KMS-11 (cell line): ENCODE measurements around the gene IGF1.

ENCODE experiments used
- H2AFZ ChIP-seq: fragments of 200-600 bp; sonication (generic); 2 replicates; pipeline ENCODE4 v1.6.1; 2016; ENCODE audit warnings: antibody characterized with exemption, mixed run types, low read depth
- H3K27ac ChIP-seq: fragments of 200-600 bp; sonication (generic); 2 replicates; pipeline ENCODE4 v1.6.1; 2016; ENCODE audit warnings: mild to moderate bottlenecking, mixed run types
- H3K27me3 ChIP-seq: fragments of 200-600 bp; sonication (generic); 2 replicates; pipeline ENCODE4 v1.6.1; 2017; ENCODE audit warnings: mild to moderate bottlenecking, low read depth, mixed run types, moderate library complexity; ENCODE audit not compliant: insufficient read depth
- H3K36me3 ChIP-seq: fragments of 200-600 bp; sonication (generic); 2 replicates; pipeline ENCODE4 v1.6.1; 2017; ENCODE audit warnings: mild to moderate bottlenecking, mixed run types; ENCODE audit not compliant: insufficient read depth
- H3K4me1 ChIP-seq: fragments of 200-600 bp; sonication (generic); 2 replicates; pipeline ENCODE4 v1.6.1; 2016; ENCODE audit warnings: mild to moderate bottlenecking, low read depth, mixed run types; ENCODE audit not compliant: poor library complexity, severe bottlenecking
- H3K4me2 ChIP-seq: fragments of 200-600 bp; sonication (generic); 2 replicates; pipeline ENCODE4 v1.7.0; 2016; ENCODE audit warnings: mild to moderate bottlenecking, mixed run types
- H3K4me3 ChIP-seq: fragments of 200-600 bp; sonication (generic); IDR thresholded peaks from 2 replicates; pipeline ENCODE4 v1.6.1; 2017; ENCODE audit warnings: low read depth, low read length, mixed read lengths; ENCODE audit not compliant: insufficient read depth
- H3K79me2 ChIP-seq: fragments of 200-600 bp; sonication (generic); 2 replicates; pipeline ENCODE4 v1.6.1; 2016; ENCODE audit warnings: low read depth, mixed run types; ENCODE audit not compliant: insufficient read depth
- H3K9ac ChIP-seq: fragments of 200-600 bp; sonication (generic); 2 replicates; pipeline ENCODE4 v1.6.1; 2016; ENCODE audit warnings: mild to moderate bottlenecking, mixed run types
- H4K20me1 ChIP-seq: fragments of 200-600 bp; sonication (generic); 2 replicates; pipeline ENCODE4 v1.6.1; 2016; ENCODE audit warnings: mild to moderate bottlenecking, mixed run types; ENCODE audit not compliant: insufficient read depth
- TF ChIP-seq, protein P1 (sequence below): fragments of 200-600 bp; sonication (generic); conservative IDR thresholded peaks from 2 replicates; pipeline ENCODE4 v1.6.1; 2017; ENCODE audit warnings: low read depth, mild to moderate bottlenecking, antibody characterized with exemption, low read length, moderate library complexity, mixed read lengths

IGF1 gene

GRCh38 chr12:102503056-102503681 is 22.8 kb upstream of the IGF1 start:
- TF ChIP-seq, protein P1, sequence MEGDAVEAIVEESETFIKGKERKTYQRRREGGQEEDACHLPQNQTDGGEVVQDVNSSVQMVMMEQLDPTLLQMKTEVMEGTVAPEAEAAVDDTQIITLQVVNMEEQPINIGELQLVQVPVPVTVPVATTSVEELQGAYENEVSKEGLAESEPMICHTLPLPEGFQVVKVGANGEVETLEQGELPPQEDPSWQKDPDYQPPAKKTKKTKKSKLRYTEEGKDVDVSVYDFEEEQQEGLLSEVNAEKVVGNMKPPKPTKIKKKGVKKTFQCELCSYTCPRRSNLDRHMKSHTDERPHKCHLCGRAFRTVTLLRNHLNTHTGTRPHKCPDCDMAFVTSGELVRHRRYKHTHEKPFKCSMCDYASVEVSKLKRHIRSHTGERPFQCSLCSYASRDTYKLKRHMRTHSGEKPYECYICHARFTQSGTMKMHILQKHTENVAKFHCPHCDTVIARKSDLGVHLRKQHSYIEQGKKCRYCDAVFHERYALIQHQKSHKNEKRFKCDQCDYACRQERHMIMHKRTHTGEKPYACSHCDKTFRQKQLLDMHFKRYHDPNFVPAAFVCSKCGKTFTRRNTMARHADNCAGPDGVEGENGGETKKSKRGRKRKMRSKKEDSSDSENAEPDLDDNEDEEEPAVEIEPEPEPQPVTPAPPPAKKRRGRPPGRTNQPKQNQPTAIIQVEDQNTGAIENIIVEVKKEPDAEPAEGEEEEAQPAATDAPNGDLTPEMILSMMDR, result no peak
- H3K27me3 ChIP-seq, result no peaks in the 10 kb centered on the region
- no peaks in the 10 kb centered on the region for H3K4me1 ChIP-seq
- no peak overlapping the region for H3K4me3 ChIP-seq
- H4K20me1 ChIP-seq, result no peaks in the 10 kb centered on the region
- H3K79me2 ChIP-seq, result no peaks in the 10 kb centered on the region
- no peak overlapping the region for H3K9ac ChIP-seq
- H2AFZ ChIP-seq, result no peak overlapping the region
- no peak overlapping the region for H3K27ac ChIP-seq
- no peak overlapping the region for H3K4me2 ChIP-seq
- no peaks in the 10 kb centered on the region for H3K36me3 ChIP-seq

- no peak overlapping the region for H3K4me3 ChIP-seq
- H3K79me2 ChIP-seq, result no peaks in the 10 kb centered on the region
- TF ChIP-seq, protein P1, result no peak
- H3K4me1 ChIP-seq, result no peaks in the 10 kb centered on the region
- H3K27me3 ChIP-seq, result no peaks in the 10 kb centered on the region
- no peak overlapping the region for H3K9ac ChIP-seq
- H3K27ac ChIP-seq, result no peak overlapping the region
- H2AFZ ChIP-seq, result no peak overlapping the region
- no peaks in the 10 kb centered on the region for H4K20me1 ChIP-seq
- H3K4me2 ChIP-seq, result no peak overlapping the region
- no peaks in the 10 kb centered on the region for H3K36me3 ChIP-seq
Observed at GRCh38 chr12:102501773-102502172, 21.4 kb upstream of the IGF1 start.

GRCh38 chr12:102498471-102498870 is 18.1 kb upstream of the IGF1 start:
- H3K27me3 ChIP-seq, result no peaks in the 10 kb centered on the region

DNA sequence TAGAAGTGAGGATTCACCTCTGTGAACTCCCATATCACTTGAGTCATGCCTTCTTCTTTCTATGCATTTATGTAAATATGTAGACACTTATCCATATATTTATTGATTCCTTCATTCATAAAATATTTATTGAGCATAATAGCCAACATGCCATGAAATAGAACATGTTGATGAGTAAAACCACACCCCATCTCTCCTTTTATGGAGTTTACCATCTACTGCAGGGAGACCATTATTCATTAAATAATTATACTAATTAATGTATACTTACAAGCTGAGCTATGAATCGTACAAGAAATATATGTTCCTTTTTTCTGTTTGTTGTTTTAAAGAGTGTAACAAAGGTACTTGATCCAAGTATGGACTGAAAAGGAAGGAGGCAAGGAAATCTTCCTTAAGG is 17.4 kb upstream of the IGF1 start:
- H3K9ac ChIP-seq, result no peak overlapping the region
- H2AFZ ChIP-seq, result no peak overlapping the region
- TF ChIP-seq, protein P1, result no peak
- no peaks in the 10 kb centered on the region for H4K20me1 ChIP-seq
- no peaks in the 10 kb centered on the region for H3K36me3 ChIP-seq
- H3K79me2 ChIP-seq, result no peaks in the 10 kb centered on the region
- no peaks in the 10 kb centered on the region for H3K27me3 ChIP-seq
- H3K4me3 ChIP-seq, result no peak overlapping the region
- H3K4me1 ChIP-seq, result no peaks in the 10 kb centered on the region
- no peak overlapping the region for H3K27ac ChIP-seq
- H3K4me2 ChIP-seq, result no peak overlapping the region

More at GRCh38 chr12:102498471-102498870, 18.1 kb upstream of the IGF1 start:
- H3K36me3 ChIP-seq, result no peaks in the 10 kb centered on the region
- TF ChIP-seq, protein P1, result no peak
- no peak overlapping the region for H3K27ac ChIP-seq
- H3K9ac ChIP-seq, result no peak overlapping the region
- no peaks in the 10 kb centered on the region for H3K4me1 ChIP-seq
- H3K4me2 ChIP-seq, result no peak overlapping the region
- H4K20me1 ChIP-seq, result no peaks in the 10 kb centered on the region
- no peak overlapping the region for H3K4me3 ChIP-seq
- no peak overlapping the region for H2AFZ ChIP-seq
- H3K79me2 ChIP-seq, result no peaks in the 10 kb centered on the region
